Thoracic aorta (tissue), 2 donors: ENCODE results near the gene UPP1. TPM values are rescaled to one million over a fixed set of nuclear protein-coding genes. Genes with fewer than 3 reads are reported as not detected.

Experiments
- ATAC-seq: fragments of 150-250 bp; one replicate; pipeline ENCODE4 v1.8.0; 2017; ENCODE audit warnings: low read depth; ENCODE audit not compliant: insufficient number of reproducible peaks, low FRiP score
- DNase-seq: peaks from one replicate; pipeline ENCODE4 v3.0.0-alpha.2; 2020; ENCODE audit warnings: low spot score
- H3K27ac ChIP-seq, 2 donors: fragments of 200-600 bp; sonication (generic); 1 replicate in 1 of 2; 2 replicates in 1 of 2; pipeline ENCODE4 v1.5.1; 2016; ENCODE audit warnings: mild to moderate bottlenecking in 2 of 2, moderate library complexity in 2 of 2
- H3K27me3 ChIP-seq: fragments of 200-600 bp; sonication (generic); replicated peaks from 2 replicates; pipeline ENCODE4 v1.6.0; 2016; ENCODE audit warnings: mild to moderate bottlenecking; ENCODE audit not compliant: insufficient read depth
- H3K36me3 ChIP-seq: fragments of 200-600 bp; sonication (generic); one replicate; pipeline ENCODE4 v1.5.1; 2016
- H3K4me1 ChIP-seq, 2 donors: fragments of 200-600 bp; sonication (generic); 1 replicate in 1 of 2; 2 replicates in 1 of 2; pipeline versions ENCODE4 v1.5.1 to v1.6.0; 2016; ENCODE audit warnings: low read depth in 2 of 2, mild to moderate bottlenecking in 1 of 2; ENCODE audit not compliant: control insufficient read depth in 1 of 2
- H3K4me3 ChIP-seq: fragments of 200-600 bp; sonication (generic); 2 replicates; pipeline ENCODE4 v1.5.1; 2016; ENCODE audit warnings: mild to moderate bottlenecking
- H3K9me3 ChIP-seq: fragments of 200-600 bp; sonication (generic); 2 replicates; pipeline ENCODE4 v1.5.1; 2016
- total RNA-seq, 2 donors: library from RNA; depleted of rRNA; stranded (reverse); fragments of >200 nt; gene quantifications; one replicate each; pipeline versions ENCODE4 v1.1.0 to v1.2.3, GENCODE V29; 2016
- TF ChIP-seq, protein P1 (sequence below): fragments of 200-600 bp; sonication (generic); IDR thresholded peaks from one replicate; pipeline ENCODE4 v1.5.1; 2019; ENCODE audit warnings: antibody characterized with exemption

UPP1 gene
- total RNA-seq, 2 donors from 2014 or later: 18.0 to 66.1 TPM

- DNase-seq (no peak), ATAC-seq (no peak)
- Histone ChIP-seq H3K36me3 (no peaks in the 10 kb centered on the region), H3K27ac (no peak overlapping the region), H3K4me1 (no peaks in the 10 kb centered on the region), H3K4me3 (no peak overlapping the region), H3K9me3 (no peaks in the 10 kb centered on the region), H3K27me3 (no peaks in the 10 kb centered on the region)
- TF ChIP-seq, protein P1, sequence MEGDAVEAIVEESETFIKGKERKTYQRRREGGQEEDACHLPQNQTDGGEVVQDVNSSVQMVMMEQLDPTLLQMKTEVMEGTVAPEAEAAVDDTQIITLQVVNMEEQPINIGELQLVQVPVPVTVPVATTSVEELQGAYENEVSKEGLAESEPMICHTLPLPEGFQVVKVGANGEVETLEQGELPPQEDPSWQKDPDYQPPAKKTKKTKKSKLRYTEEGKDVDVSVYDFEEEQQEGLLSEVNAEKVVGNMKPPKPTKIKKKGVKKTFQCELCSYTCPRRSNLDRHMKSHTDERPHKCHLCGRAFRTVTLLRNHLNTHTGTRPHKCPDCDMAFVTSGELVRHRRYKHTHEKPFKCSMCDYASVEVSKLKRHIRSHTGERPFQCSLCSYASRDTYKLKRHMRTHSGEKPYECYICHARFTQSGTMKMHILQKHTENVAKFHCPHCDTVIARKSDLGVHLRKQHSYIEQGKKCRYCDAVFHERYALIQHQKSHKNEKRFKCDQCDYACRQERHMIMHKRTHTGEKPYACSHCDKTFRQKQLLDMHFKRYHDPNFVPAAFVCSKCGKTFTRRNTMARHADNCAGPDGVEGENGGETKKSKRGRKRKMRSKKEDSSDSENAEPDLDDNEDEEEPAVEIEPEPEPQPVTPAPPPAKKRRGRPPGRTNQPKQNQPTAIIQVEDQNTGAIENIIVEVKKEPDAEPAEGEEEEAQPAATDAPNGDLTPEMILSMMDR: no peak
These were observed 41.6 kb downstream of the UPP1 start for GRCh38 chr7:48130658-48131108.

GRCh38 chr7:48132792-48133191, 43.7 kb downstream of the UPP1 start:
- no peak overlapping the region for H3K27ac ChIP-seq
- no peaks in the 10 kb centered on the region for H3K36me3 ChIP-seq
- no peaks in the 10 kb centered on the region for H3K9me3 ChIP-seq
- DNase-seq (no peak), ATAC-seq (no peak)
- H3K27me3 ChIP-seq: no peaks in the 10 kb centered on the region
- no peaks in the 10 kb centered on the region for H3K4me1 ChIP-seq
- H3K4me3 ChIP-seq: no peak overlapping the region
- TF ChIP-seq, protein P1: no peak

DNA sequence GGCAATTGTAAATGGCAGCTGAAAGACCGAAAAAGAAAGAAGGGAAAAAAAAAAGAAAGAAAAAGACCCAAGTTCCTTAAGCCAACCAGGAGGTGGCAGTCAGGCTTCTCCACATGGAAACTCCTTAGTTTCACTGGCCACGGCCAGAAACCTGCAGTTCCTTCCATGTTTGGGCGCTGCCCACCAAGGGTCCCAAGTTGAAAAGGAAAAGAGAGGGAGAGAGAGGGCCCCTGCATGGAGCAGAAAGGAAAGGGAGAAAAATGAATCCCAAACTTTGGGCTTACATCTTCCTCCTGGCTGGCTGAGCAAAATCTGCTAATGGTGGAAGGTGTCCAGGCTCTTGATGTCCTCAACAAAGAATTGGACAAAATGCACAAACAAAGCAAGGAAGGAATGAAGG, 50.4 kb downstream of the UPP1 start:
- no peaks in the 10 kb centered on the region for H3K4me1 ChIP-seq
- no peak for ATAC-seq
- H3K4me3 ChIP-seq: no peak overlapping the region
- TF ChIP-seq, protein P1: no peak
- H3K27ac ChIP-seq: no peak overlapping the region
- no peaks in the 10 kb centered on the region for H3K36me3 ChIP-seq
- no peak for DNase-seq
- no peaks in the 10 kb centered on the region for H3K27me3 ChIP-seq
- no peaks in the 10 kb centered on the region for H3K9me3 ChIP-seq

- no peaks in the 10 kb centered on the region for H3K27me3 ChIP-seq
- no peak overlapping the region for H3K27ac ChIP-seq
- DNase-seq (no peak), ATAC-seq (no peak)
- H3K36me3 ChIP-seq: no peaks in the 10 kb centered on the region
- H3K4me1 ChIP-seq: no peaks in the 10 kb centered on the region
- no peaks in the 10 kb centered on the region for H3K9me3 ChIP-seq
- TF ChIP-seq, protein P1: no peak
- H3K4me3 ChIP-seq: peak overlapping the region; percentile 28
These were observed 51.1 kb downstream of the UPP1 start for GRCh38 chr7:48140001-48140681.

GRCh38 chr7:48141521-48141920, 52.5 kb downstream of the UPP1 start:
- no peak overlapping the region for H3K4me3 ChIP-seq
- DNase-seq (no peak), ATAC-seq (no peak)
- H3K27ac ChIP-seq: no peak overlapping the region
- TF ChIP-seq, protein P1: no peak
- H3K9me3 ChIP-seq: no peaks in the 10 kb centered on the region
- no peaks in the 10 kb centered on the region for H3K4me1 ChIP-seq
- no peaks in the 10 kb centered on the region for H3K27me3 ChIP-seq
- H3K36me3 ChIP-seq: no peaks in the 10 kb centered on the region
